Ectodermal cell (in vitro differentiated cells): ENCODE data around the gene TAGAP.

Experiments
- H3K27ac ChIP-seq: 2 replicates; pipeline ENCODE4 v1.7.0; 2013; ENCODE audit warnings: mild to moderate bottlenecking, low read depth, low read length; ENCODE audit not compliant: insufficient read depth, poor library complexity, severe bottlenecking
- H3K27me3 ChIP-seq: 2 replicates; pipeline ENCODE4 v1.7.0; 2013; ENCODE audit warnings: mild to moderate bottlenecking, low read length; ENCODE audit not compliant: insufficient read depth, control insufficient read depth, poor library complexity, severe bottlenecking
- H3K36me3 ChIP-seq: one replicate; pipeline ENCODE4 v1.7.0; 2013; ENCODE audit warnings: low read length; ENCODE audit not compliant: control insufficient read depth, insufficient read depth
- H3K4me1 ChIP-seq: one replicate; pipeline ENCODE4 v1.7.0; 2013; ENCODE audit warnings: low read length; ENCODE audit not compliant: control insufficient read depth, insufficient read depth
- H3K4me3 ChIP-seq: 2 replicates; pipeline ENCODE4 v1.7.0; 2013; ENCODE audit warnings: low read depth, low read length, control low read depth; ENCODE audit not compliant: insufficient read depth
- H3K9me3 ChIP-seq: 2 replicates; pipeline ENCODE4 v1.7.0; 2013; ENCODE audit warnings: mild to moderate bottlenecking, low read length, moderate library complexity; ENCODE audit not compliant: control insufficient read depth
- WGBS, 2 experiments: methylation state at CpG; one replicate each; pipeline ENCODE4 v1.1.7; 2013; ENCODE audit warnings: missing lambda C conversion rate in 2 of 2; 5-methylcytosine and 5-hydroxymethylcytosine counted together

TAGAP gene

DNA sequence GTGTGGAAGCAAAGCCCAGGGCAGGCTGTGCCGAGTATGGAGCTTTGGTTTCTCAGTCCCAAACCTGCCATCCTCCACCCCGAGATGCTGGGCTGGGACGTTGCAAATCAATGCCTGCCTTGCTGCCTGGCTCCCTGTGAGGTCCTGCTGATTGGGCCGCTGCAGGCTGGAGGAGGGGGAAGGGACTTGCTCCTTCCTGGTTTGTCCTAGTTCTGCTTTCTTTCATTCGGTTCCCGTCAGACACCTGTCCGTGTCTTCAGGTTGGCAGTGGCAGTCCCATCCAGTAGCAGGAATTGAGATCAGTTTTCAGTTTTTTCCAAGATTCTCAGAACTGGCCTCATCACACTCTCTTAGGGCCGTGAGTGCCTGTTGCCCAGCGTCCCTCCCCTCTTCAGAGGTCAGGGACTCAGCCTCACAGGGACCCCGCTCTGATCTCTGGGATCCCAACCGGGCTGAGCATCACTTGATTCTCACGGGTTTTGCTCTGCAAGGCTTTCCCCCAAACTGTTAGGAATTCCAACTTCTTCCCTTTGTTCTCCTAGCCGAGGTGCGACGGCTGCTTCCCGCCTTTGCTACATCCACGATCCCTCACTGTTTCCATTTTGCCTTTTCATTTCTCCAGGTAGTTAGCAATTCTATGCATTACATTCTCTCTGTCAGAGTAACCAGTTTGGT lies 24.2 kb upstream of the TAGAP start:
- peaks cover 6% of the 10 kb centered on the region for H3K27me3 ChIP-seq
- 49 to 51% methylated on average over 17 of the region's 17 CpGs for WGBS, 2 experiments

DNA sequence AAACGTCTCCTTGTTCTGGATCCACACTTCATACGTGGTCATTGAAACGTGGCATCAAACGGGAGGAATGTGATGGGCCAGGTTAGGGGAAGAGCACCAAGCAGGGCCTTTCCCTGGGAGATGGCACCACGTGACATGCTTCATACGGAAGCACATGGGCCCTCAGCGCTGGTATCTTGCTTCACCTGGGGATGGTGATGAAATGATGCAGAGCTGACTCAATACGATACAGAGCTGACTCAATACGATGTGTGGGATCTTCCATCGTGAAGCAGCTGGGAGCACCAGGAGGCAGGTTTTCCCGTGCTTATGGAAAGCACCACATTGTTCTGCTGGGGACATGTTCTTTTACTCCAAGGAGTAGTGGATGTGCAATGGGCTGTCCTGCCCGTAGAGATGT lies 22.5 kb upstream of the TAGAP start:
- no peaks in the 10 kb centered on the region for H3K36me3 ChIP-seq
- no peaks in the 10 kb centered on the region for H3K4me1 ChIP-seq
- H3K9me3 ChIP-seq: no peaks in the 10 kb centered on the region
- H3K4me3 ChIP-seq: no peak overlapping the region
- no peak overlapping the region for H3K27ac ChIP-seq
- peaks cover 6% of the 10 kb centered on the region for H3K27me3 ChIP-seq
- WGBS, 2 experiments: 95 to 96% methylated on average over 12 of the region's 12 CpGs

More for the DNA sequence above, 24.2 kb upstream of the TAGAP start:
- Histone ChIP-seq H3K4me3 (no peak overlapping the region), H3K9me3 (no peaks in the 10 kb centered on the region), H3K27ac (no peak overlapping the region), H3K36me3 (no peaks in the 10 kb centered on the region), H3K4me1 (no peaks in the 10 kb centered on the region)

DNA sequence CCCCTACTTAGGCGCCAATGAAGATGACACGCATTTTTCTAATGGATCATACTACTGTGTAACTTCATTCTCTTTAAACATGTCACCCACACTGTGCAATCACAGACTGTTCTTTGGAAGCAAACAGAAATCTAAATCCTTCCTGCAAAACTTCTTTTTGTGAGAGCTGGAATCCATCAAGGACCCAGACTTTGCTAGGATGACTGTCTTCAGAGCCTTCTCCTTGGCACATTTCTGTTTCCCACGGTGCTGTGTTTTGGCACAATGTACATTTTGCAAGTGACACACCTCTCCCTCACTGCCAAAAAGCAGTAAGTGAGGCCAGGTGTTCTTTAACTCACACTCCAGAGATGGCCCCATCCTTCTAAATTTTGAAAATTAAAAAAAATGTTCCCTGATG lies 21.7 kb upstream of the TAGAP start:
- 88 to 90% methylated on average over 3 of the region's 3 CpGs for WGBS, 2 experiments
- Histone ChIP-seq H3K4me1 (no peaks in the 10 kb centered on the region), H3K27ac (no peak overlapping the region), H3K9me3 (no peaks in the 10 kb centered on the region), H3K4me3 (no peak overlapping the region), H3K36me3 (no peaks in the 10 kb centered on the region), H3K27me3 (peaks cover 6% of the 10 kb centered on the region)

- Histone ChIP-seq H3K27ac (no peak overlapping the region), H3K9me3 (no peaks in the 10 kb centered on the region), H3K27me3 (peaks cover 6% of the 10 kb centered on the region), H3K4me1 (no peaks in the 10 kb centered on the region), H3K4me3 (no peak overlapping the region), H3K36me3 (no peaks in the 10 kb centered on the region)
- WGBS, 2 experiments: 89 to 90% methylated on average over 3 of the region's 3 CpGs
Observed at GRCh38 chr6:159065759-159066329, 21.1 kb upstream of the TAGAP start.

DNA sequence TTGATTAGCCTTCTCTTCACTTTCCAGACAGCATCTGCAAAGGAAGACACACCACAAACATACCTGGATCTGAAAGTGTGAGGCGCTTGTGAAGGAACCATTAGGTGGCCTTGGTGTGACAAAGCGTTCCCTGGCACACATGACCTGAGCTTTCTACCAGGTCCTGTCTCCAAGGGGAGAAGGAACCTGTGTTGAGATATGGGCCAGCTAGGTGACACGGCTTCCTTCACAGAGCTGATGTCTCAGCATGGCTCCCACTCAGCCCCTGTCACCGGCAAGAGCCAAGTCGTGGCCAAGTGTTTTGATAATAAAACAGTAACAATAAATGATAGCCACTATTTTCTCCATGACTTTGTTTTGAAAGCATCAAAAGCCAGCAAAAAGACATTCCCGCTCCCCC lies 20.3 kb upstream of the TAGAP start:
- WGBS, 2 experiments: 95 to 97% methylated on average over 5 to 6 of the region's 6 CpGs
- H3K27ac ChIP-seq: no peak overlapping the region
- H3K4me3 ChIP-seq: no peak overlapping the region
- no peaks in the 10 kb centered on the region for H3K4me1 ChIP-seq
- H3K27me3 ChIP-seq: peaks cover 6% of the 10 kb centered on the region
- H3K36me3 ChIP-seq: no peaks in the 10 kb centered on the region
- no peaks in the 10 kb centered on the region for H3K9me3 ChIP-seq

DNA sequence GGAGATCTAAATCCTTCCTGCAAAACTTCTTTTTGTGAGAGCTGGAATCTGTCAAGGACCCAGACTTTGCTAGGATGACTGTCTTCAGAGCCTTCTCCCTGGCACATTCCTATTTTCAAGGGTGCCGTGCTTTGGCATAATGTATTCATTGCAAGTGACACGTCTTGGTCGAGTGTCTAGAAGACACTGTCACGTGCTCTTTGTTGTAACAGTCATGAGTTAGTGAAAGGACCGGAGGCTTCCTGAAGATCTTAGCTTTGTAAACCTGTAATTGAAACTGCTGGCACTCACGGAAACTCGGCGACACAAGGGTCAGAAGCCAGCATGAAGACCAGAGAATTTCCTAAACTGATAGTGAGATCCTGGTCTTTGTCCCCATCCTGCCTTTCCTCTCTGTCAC lies 19.7 kb upstream of the TAGAP start:
- WGBS, 2 experiments: 85 to 86% methylated on average over 8 of the region's 8 CpGs
- no peaks in the 10 kb centered on the region for H3K4me1 ChIP-seq
- H3K36me3 ChIP-seq: no peaks in the 10 kb centered on the region
- H3K27me3 ChIP-seq: peaks cover 5% of the 10 kb centered on the region
- no peak overlapping the region for H3K27ac ChIP-seq
- no peaks in the 10 kb centered on the region for H3K9me3 ChIP-seq
- no peak overlapping the region for H3K4me3 ChIP-seq

DNA sequence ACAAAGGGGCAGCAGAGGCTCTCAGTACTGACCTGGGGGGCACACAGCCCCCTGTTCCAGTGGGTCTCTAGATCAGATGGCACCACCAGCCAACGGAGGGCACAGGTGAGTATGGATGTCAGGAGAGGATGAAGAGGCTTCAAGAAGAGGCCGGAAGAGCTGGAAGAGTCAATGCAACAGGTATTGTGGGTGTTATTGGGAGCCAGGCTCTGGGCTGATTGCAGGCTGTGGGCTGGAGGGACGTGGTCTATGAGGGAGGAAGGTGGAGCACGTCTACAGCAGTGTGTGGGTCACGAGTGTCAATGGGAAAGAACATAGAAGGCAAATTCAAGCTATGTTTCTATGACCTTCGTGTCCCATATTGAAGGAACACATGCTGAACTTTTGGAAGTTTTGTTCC lies 18.8 kb upstream of the TAGAP start:
- Histone ChIP-seq H3K27ac (no peak overlapping the region), H3K27me3 (no peaks in the 10 kb centered on the region), H3K4me3 (no peak overlapping the region), H3K4me1 (no peaks in the 10 kb centered on the region), H3K36me3 (no peaks in the 10 kb centered on the region), H3K9me3 (no peaks in the 10 kb centered on the region)
- WGBS, 2 experiments: 88 to 90% methylated on average over 6 of the region's 6 CpGs

GRCh38 chr6:159062976-159063375 lies 18.2 kb upstream of the TAGAP start:
- no peaks in the 10 kb centered on the region for H3K36me3 ChIP-seq
- no peak overlapping the region for H3K4me3 ChIP-seq
- H3K27ac ChIP-seq: no peak overlapping the region
- WGBS, 2 experiments: 89 to 96% methylated on average over 1 to 2 of the region's 2 CpGs
- no peaks in the 10 kb centered on the region for H3K9me3 ChIP-seq
- no peaks in the 10 kb centered on the region for H3K27me3 ChIP-seq
- no peaks in the 10 kb centered on the region for H3K4me1 ChIP-seq

DNA sequence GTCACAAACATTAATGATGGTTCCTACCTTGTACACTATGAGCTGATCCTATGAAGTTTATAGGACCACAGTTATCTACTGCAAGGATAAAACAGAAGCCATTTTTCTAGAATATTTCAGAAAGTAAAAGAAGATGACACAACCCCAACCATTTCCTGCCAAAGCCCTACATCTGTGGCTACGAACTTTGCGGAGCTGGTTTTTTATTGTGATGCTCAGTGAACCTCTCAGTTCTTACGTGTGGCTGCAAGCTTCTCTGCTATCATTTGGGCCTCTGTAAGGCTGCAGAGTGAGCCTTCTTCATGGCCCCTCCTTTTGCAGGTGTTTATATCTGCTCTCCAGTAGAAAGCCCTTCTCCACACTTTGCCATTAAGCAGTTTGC lies 17.8 kb upstream of the TAGAP start:
- Histone ChIP-seq H3K27me3 (no peaks in the 10 kb centered on the region), H3K36me3 (no peaks in the 10 kb centered on the region)
- 95 to 98% methylated on average over 3 of the region's 3 CpGs for WGBS, 2 experiments

GRCh38 chr6:159061805-159062563 lies 17.2 kb upstream of the TAGAP start:
- no peaks in the 10 kb centered on the region for H3K4me1 ChIP-seq
- H3K4me3 ChIP-seq: no peak overlapping the region
- no peaks in the 10 kb centered on the region for H3K9me3 ChIP-seq
- no peaks in the 10 kb centered on the region for H3K36me3 ChIP-seq
- WGBS, 2 experiments: 91 to 94% methylated on average over 8 to 10 of the region's 10 CpGs
- H3K27ac ChIP-seq: no peak overlapping the region
- no peaks in the 10 kb centered on the region for H3K27me3 ChIP-seq

More for the DNA sequence above, 17.8 kb upstream of the TAGAP start:
- Histone ChIP-seq H3K27ac (no peak overlapping the region), H3K9me3 (no peaks in the 10 kb centered on the region), H3K4me1 (no peaks in the 10 kb centered on the region), H3K4me3 (no peak overlapping the region)
